ENCODE data around the gene PXDN.
"Not testable (repeated sequence)": the region's sequence is repeated elsewhere in the genome, so short reads cannot be mapped to it uniquely, and the experiment has no call there.

The PXDN gene

GRCh38 chr2:1775511-1776035, 31.3 kb upstream of the PXDN start:
- DNase-seq, result no peak

DNA sequence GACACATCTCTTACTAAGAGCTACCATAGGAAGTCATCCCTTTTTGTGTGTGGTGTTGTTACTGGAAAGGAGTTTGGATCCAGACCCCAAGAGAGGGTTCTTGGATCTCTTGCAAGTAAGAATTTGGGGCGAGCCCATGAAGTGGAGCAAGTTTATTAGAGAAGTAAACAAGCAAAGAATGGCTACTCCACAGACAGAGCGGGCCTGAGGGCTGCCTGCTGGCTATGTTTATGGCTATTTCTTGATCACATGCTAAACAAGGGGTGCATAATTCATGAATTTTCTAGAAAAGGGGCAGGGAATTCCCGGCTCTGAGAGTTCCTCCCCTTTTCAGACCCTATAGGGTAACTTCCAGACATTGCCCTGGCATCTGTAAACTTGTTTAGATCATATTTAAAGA, 30.6 kb upstream of the PXDN start:
- DNase-seq, result no peak

GRCh38 chr2:1773883-1774282, 29.6 kb upstream of the PXDN start:
- no peak for DNase-seq

- DNase-seq, result peak; percentile 63
These were observed 28.4 kb upstream of the PXDN start for GRCh38 chr2:1772471-1773267.

- no peak for DNase-seq
These were observed 27.4 kb upstream of the PXDN start for GRCh38 chr2:1771626-1772280.

GRCh38 chr2:1770566-1771380, 26.5 kb upstream of the PXDN start:
- no peak for DNase-seq

DNA sequence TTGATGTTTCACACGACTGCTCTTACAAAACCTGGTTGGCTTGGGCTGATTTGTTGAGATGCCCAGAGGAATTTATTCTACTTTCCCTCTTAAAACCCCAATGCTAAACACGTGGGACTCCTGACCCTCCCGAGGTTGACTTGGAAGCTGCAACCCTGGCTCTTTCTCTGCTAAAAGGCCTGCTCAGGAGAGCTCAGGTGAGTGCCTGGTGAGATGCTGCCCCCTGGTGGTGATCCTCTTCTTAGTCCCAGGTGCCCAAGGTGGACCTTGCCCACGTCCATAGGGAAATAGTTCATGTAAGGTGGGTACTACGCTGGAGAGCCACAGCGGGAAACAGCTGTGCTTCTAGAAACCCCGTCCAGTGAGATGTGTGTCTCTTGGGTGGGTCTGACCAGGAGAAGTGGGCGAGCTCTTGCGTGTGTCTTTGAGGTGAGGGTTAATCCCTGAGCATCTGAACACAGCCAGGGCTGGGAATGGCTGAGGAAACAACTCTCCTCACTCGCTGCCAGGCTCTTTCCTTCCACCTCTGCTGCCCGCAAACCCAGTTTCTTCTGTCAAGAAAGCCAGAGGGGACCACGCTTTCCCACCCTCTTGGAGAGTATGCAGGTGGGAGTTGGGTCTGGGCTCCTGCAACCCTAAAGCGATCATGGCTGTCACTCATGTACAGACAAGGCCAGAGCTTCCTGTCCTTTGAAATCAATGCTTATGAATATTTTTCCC, 25.5 kb upstream of the PXDN start:
- DNase-seq, result peak; percentile 50

DNA sequence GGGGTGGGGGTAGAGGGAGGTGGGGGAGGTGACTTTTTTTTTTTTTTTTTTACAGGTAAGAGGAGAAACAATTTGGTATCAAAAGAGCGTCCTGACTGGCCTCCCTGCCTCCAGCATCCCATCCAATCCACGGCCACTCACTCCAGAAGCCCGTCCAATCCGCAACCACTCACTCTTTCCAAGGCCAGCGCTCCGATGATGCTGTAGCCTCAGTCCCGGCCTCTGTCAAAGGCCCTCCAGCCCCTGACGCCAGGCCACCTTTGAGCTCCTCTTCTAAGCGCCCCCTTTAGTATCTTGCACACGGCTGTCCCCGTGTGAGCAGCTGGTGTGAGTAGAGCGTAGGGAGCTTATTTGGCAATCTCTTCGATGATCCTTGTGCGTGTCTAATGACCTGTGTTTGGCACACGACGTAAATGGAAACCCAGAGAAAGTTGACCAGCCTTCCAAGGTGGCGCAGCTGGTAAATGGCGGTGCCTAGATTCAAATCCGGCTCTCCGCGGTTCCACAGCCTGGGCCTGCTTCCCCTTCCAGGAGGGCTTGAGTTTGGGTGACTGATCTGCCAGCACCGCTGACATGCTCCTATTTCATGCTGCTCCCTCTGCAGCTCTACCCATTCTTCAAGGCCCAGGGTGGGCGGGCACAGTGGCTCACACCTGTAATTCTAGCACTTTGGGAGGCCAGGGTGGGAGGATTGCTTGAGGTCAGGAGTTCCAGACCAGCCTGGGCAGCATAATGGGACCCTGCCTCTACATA, 23.8 kb upstream of the PXDN start:
- DNase-seq, result no peak

- DNase-seq, result no peak
These were observed 22.8 kb upstream of the PXDN start for GRCh38 chr2:1766851-1767811.

DNA sequence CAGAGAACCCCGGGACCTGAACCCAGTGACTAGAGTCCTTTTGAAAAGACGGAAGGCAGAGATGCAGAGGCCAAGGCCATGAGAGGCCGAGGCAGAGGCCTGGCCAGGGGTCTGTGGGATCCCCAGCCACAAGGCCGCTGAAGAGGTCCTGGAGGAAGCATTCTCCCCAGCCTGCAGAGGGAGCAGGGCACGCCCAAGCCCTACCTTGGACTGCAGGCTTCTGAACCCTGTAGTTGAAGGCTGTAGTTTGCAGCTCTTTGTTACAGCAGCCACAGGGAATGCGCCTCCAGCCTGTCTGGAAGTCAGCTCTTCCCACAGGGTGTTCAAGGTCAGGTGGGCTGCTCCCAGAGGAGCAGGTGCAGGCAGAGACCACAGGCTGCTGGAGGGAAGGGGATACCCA, 22.1 kb upstream of the PXDN start:
- no peak for DNase-seq

- not testable (repeated sequence) for DNase-seq
These were observed 20.9 kb upstream of the PXDN start for GRCh38 chr2:1765201-1765600.

- no peak for DNase-seq
These were observed 15.3 kb upstream of the PXDN start for GRCh38 chr2:1759611-1759930.

DNA sequence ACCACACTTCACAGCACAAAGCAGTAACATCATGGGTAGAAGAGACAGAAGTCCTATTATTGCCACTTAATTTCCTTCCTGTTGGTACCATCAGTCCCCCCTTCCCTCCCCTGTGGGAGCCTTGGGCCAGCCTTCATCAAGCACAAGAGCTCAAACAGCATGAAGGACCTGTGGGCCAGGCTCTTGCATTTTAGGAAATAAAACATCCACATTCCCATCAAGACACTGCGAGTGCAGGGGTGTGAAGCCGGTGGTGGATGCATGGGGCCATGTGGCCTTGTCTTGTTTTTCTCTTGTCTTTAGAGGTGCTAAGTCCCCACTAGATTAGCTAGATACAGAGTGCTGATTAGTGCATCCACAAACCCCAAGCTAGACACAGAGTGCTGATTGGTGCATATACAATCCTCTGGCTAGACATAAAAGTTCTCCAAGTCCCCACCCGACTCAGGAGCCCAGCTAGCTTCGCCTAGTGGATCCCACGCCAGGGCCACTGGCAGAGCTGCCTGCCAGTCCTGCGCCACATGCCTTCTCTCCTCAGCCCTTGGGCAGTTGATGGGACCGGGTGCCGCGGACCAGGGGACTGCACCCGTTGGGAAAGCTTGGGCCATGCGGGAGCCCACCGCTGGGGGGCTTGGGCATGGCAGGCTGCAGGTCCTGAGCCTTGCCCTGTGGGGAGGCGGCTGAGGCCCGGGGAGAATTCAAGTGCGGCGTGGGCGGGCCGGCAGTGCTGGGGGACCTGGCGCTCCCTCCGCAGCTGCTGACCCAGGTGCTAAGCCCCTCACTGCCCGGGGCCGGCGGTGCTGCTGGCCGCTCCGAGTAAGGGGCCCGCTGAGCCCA, 14.7 kb upstream of the PXDN start:
- no peak for DNase-seq

DNA sequence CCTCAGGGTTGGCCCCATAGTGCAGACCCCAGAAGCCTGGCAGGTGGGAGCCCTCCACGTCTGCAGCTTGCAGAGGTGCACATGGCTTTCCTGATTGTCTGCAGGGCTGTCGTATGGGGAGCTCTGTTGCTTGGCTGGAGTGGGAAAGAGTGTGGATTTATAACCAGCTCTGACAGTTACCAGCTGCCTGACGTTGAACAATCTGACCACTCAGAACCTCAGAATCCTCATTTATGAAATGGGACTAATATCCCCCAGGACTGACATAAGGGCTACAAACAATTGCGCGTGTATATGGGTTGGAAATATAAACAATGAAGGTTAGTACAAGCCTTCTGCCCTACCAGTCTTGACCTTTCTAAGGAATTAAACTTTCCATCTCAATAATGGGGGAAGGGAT, 13.9 kb upstream of the PXDN start:
- DNase-seq, result no peak

GRCh38 chr2:1757567-1757966, 13.3 kb upstream of the PXDN start:
- no peak for DNase-seq

DNA sequence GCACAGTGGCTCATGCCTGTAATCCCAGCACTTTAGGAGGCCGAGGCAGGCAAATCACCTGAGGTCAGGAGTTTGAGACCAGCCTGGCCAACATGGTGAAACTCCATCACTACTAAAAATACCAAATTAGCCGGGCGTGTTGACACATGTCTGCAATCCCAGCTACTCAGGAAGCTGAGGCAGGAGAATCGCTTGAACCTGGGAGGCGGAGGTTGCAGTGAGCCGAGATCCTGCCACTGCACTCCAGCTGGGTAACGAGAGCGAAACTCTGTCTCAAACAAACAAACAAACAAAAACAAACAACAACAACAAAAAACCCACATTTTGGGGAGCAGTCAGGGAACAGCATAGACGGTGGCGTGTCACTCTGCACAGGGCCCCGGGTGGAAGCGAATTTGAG, 12.8 kb upstream of the PXDN start:
- DNase-seq, result not testable (repeated sequence)

DNA sequence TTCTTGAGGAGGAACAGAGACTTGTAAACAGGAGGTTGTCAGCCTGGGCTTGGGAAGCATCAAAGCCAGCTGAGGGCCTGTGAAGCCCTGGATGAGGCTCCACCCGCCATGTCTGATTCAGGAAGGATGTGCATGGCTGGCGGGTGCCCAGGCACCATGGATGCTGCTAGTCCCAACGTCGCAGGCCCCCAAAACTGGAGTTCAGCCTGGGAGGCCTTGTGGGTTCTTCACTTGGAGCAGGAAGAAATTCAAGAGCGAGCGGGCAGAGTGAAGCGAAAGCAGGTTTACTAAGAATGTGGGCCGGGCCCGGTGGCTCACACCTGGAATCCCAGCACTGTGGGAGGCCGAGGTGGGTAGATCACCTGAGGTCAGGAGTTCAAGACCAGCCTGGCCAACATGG, 12.1 kb upstream of the PXDN start:
- no peak for DNase-seq

GRCh38 chr2:1755436-1756191, 11.3 kb upstream of the PXDN start:
- peak; percentile 82 for DNase-seq

GRCh38 chr2:1754461-1755170, 10.3 kb upstream of the PXDN start:
- DNase-seq, result no peak

Measured in EL (cell line).